ENCODE results near the gene TBCD. TPM values are rescaled to one million over a fixed set of nuclear protein-coding genes. Genes with fewer than 3 reads are reported as not detected.

Gene TBCD
- total RNA-seq, 2 experiments from 2014 or later: 71.8 to 75.3 TPM

GRCh38 chr17:82932518-82933310 lies 180.8 kb downstream of the TBCD start:
- Mint-ChIP-seq H3K9me3 (no peaks in the 10 kb centered on the region), H3K36me3 (ENCODE audit: low read depth) (peaks cover 32% of the 10 kb centered on the region), H3K27me3 (ENCODE audit: low read depth) (no peaks in the 10 kb centered on the region), H3K4me1 (ENCODE audit: low read depth) (no peaks in the 10 kb centered on the region), H3K27ac (no peak overlapping the region), H3K4me3 (no peak overlapping the region)
- CTCF ChIA-PET: interaction anchor here (0.6 kb wide), 1 partner anchor 252 kb away, joined by 3 read pairs; no protein-coding TSS in a partner anchor
- DNase-seq: no peak
- intact Hi-C loops (cut with micrococcal nuclease): no loop called here

DNA sequence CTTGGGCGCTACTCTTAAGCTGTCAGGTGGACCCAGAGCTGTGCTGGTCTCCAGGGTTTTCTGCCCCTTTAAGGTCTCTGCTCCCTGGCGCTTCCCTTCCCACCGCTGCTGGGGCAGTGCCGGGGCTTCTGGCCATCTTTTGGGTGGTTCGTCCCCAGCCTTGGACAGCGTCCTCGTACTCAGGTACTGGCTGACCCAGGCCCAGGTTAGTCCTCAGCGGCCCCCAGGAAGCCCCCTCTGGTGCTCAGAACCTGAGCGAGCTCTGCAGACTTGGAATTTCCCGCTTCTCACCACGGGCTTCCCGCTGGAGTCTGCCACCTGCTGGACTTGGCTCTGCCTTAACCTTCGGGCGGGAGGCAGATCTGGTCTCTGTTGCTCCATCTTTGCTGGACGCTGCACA lies 182.0 kb downstream of the TBCD start:
- H3K27ac Mint-ChIP-seq: no peak overlapping the region
- CTCF ChIA-PET: interaction anchor here (0.6 kb wide), 1 partner anchor 260 kb away, joined by 3 read pairs; no protein-coding TSS in a partner anchor
- H3K4me3 Mint-ChIP-seq: no peak overlapping the region
- no peaks in the 10 kb centered on the region for H3K9me3 Mint-ChIP-seq
- no peaks in the 10 kb centered on the region for H3K4me1 Mint-ChIP-seq (ENCODE audit: low read depth)
- DNase-seq: no peak
- intact Hi-C loops (cut with micrococcal nuclease): no loop called here
- no peaks in the 10 kb centered on the region for H3K27me3 Mint-ChIP-seq (ENCODE audit: low read depth)
- H3K36me3 Mint-ChIP-seq (ENCODE audit: low read depth): peaks cover 39% of the 10 kb centered on the region

- Mint-ChIP-seq H3K4me3 (no peak overlapping the region), H3K36me3 (ENCODE audit: low read depth) (peaks cover 39% of the 10 kb centered on the region), H3K27ac (no peak overlapping the region), H3K4me1 (ENCODE audit: low read depth) (no peaks in the 10 kb centered on the region), H3K27me3 (ENCODE audit: low read depth) (no peaks in the 10 kb centered on the region), H3K9me3 (no peaks in the 10 kb centered on the region)
- intact Hi-C loops (cut with micrococcal nuclease): no loop called here
- DNase-seq: no peak
- CTCF ChIA-PET: no interaction called here
Observed at GRCh38 chr17:82935966-82936767, 184.3 kb downstream of the TBCD start.

DNA sequence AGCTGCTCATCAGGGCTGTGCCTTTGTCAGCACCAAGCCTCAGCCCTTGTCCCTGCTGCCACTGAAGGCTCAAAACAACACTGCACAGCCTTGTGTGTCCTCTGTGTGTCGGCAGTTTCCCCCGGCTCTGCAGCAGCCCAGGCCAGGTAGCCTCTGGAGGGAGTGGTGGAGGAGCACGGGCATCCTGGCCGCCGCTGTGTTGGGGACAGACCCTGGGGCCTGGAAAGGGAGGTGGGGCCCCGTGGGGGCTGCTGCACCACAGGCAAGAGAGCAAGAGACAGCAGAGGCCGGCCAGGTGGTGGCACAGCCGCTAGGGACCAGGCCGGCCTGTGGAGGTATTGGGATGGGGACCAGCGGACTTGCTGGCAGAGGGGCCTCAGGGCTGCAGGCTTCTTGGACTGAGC lies 184.9 kb downstream of the TBCD start:
- Mint-ChIP-seq H3K4me3 (no peak overlapping the region), H3K27ac (no peak overlapping the region), H3K4me1 (ENCODE audit: low read depth) (no peaks in the 10 kb centered on the region), H3K9me3 (no peaks in the 10 kb centered on the region), H3K36me3 (ENCODE audit: low read depth) (peaks cover 39% of the 10 kb centered on the region), H3K27me3 (ENCODE audit: low read depth) (no peaks in the 10 kb centered on the region)
- CTCF ChIA-PET: no interaction called here
- DNase-seq: no peak
- intact Hi-C loops (cut with micrococcal nuclease): no loop called here

DNA sequence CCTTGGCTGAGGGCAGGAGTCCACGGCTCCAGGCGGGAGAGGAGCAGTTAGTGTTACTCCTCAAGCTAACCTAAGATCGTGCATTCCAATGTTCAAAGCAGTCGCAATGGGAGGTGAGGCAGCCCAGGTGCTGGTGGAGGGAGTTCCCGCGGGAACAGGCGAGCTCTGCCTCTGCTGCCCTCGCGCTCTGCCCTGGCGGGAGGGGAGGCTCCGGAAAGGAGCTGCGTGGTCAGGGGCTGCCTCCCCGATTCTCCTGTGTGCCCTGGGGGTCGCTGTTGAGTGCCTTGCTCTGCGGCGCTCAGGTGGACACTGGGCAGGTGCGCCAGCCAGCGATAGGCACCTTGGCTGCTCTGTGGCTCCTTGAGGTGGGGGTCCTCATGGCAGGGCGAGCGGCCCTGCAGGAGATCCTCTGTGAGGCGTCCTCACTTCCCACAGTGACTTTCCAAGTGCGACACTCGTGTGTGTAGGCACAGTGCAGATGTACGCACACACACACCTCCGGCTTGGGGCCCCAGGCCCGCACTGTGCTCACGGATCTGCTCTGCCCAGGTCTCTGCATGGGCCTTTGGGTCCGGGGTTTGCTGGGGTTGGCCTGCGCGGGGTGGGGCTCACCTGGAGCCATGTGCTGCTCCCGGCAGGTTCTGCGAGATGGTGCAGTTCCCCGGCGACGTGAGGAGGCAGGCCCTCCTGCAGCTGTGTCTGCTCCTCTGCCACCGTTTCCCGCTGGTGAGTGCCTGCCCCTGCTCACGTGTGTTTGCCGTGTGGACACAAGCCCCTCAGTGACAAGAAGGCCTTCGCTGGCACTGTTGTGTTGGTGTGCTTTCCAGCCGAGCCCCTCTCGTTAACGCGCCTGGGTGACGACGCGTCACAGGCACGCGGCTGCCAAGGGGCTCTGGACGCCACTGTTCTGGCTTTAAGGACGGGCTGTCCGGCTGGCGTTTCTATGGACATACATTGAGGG lies 185.8 kb downstream of the TBCD start:
- H3K36me3 Mint-ChIP-seq (ENCODE audit: low read depth): peaks cover 38% of the 10 kb centered on the region

DNA sequence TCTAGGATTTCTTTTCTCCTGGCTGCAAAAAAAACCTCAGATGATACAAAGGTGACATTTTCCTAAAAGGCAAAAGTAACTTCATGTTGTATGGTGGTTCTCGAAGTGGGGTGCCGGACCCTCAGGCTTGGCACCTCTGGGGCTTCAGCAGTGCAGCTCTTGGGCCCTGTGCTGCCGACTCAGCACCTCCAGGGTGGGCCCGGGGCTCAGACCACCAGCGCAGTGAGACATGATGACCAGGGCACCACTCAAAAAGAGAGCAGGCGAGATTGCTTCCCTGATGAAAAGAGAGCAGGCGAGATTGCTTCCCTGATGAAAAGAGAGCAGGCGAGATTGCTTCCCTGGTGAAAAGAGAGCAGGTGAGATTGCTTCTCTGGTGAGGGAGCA lies 186.6 kb downstream of the TBCD start:
- Mint-ChIP-seq H3K27me3 (ENCODE audit: low read depth) (no peaks in the 10 kb centered on the region), H3K27ac (no peak overlapping the region), H3K4me1 (ENCODE audit: low read depth) (no peaks in the 10 kb centered on the region), H3K4me3 (no peak overlapping the region), H3K9me3 (peaks cover 2% of the 10 kb centered on the region), H3K36me3 (ENCODE audit: low read depth) (peaks cover 44% of the 10 kb centered on the region)
- CTCF ChIA-PET: interaction anchor here (0.7 kb wide), 1 partner anchor 270 kb away, joined by 3 read pairs; no protein-coding TSS in a partner anchor
- no peak for DNase-seq
- intact Hi-C loops (cut with micrococcal nuclease): no loop called here

More for the DNA sequence above, 185.8 kb downstream of the TBCD start:
- Mint-ChIP-seq H3K4me3 (no peak overlapping the region), H3K27ac (no peak overlapping the region), H3K27me3 (ENCODE audit: low read depth) (no peaks in the 10 kb centered on the region), H3K9me3 (peaks cover 2% of the 10 kb centered on the region), H3K4me1 (ENCODE audit: low read depth) (no peaks in the 10 kb centered on the region)
- CTCF ChIA-PET: interaction anchor here (0.6 to 0.7 kb wide), 2 partner anchors 220 to 270 kb away, joined by 3 read pairs; no protein-coding TSS in a partner anchor
- no peak for DNase-seq
- intact Hi-C loops (cut with micrococcal nuclease): no loop called here

DNA sequence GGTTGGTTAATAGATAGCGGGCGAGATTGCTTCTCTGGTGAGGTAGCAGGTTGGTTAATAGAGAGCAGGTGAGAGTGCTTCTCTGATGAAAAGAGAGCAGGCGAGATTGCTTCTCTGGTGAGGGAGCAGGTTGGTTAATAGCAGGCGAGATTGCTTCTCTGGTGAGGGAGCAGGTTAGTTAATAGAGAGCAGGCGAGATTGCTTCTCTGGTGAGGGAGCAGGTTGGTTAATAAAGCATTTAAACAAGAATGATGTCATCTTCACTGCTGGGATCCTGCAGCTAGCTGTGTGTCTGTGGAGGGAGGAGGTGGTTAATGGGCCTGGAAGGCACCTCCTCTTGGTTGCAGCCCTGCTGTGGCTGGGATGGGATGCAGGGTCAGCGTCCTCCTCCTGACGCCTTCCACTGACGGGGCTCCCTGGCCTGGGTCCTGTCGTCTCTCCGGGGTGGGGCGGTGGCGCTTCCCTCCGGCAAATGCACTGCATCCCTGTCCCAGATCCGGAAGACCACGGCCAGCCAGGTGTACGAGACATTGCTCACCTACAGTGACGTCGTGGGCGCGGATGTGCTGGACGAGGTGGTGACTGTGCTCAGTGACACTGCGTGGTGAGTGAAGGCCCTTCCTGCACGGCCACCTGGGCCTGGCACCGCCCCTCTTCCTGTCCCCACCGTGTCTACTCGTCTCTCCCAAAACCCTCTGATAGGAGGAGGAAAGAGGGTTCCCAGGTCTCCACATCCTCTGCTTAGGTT lies 187.2 kb downstream of the TBCD start:
- no peaks in the 10 kb centered on the region for H3K27me3 Mint-ChIP-seq (ENCODE audit: low read depth)
- no peak overlapping the region for H3K4me3 Mint-ChIP-seq
- intact Hi-C loops (cut with micrococcal nuclease): no loop called here
- H3K4me1 Mint-ChIP-seq (ENCODE audit: low read depth): no peaks in the 10 kb centered on the region
- no peak overlapping the region for H3K27ac Mint-ChIP-seq
- H3K36me3 Mint-ChIP-seq (ENCODE audit: low read depth): peaks cover 49% of the 10 kb centered on the region
- no peak for DNase-seq
- H3K9me3 Mint-ChIP-seq: peaks cover 6% of the 10 kb centered on the region
- CTCF ChIA-PET: no interaction called here

DNA sequence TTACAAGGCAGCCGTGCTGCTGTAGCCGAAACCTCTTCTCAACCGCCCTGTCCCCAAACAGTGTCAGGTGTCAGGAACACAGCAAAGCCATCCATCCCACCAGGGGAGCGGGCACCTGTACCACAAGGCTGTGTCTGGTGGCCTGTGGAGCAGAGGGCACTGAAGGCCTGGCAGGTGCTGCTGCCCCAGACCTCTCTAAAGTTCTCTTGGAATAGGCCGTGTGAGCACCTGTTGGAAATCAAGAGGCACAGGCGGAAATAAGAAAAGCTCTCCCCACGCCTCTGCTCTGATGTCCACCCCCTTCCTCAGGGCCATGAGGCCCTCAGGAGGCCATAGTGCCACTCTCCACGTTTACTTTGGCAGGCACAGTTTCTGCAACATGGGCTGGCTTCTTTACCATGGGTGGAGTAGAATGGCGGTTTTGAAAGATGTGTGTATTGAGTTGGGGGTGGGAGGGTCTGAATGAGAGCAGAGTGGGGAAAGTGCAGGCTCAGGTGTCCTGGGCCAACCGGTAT lies 187.8 kb downstream of the TBCD start:
- CTCF ChIA-PET: no interaction called here
- Mint-ChIP-seq H3K4me3 (no peak overlapping the region), H3K27ac (no peak overlapping the region), H3K9me3 (peaks cover 12% of the 10 kb centered on the region), H3K4me1 (ENCODE audit: low read depth) (no peaks in the 10 kb centered on the region), H3K27me3 (ENCODE audit: low read depth) (no peaks in the 10 kb centered on the region), H3K36me3 (ENCODE audit: low read depth) (peaks cover 54% of the 10 kb centered on the region)
- intact Hi-C loops (cut with micrococcal nuclease): no loop called here
- no peak for DNase-seq

DNA sequence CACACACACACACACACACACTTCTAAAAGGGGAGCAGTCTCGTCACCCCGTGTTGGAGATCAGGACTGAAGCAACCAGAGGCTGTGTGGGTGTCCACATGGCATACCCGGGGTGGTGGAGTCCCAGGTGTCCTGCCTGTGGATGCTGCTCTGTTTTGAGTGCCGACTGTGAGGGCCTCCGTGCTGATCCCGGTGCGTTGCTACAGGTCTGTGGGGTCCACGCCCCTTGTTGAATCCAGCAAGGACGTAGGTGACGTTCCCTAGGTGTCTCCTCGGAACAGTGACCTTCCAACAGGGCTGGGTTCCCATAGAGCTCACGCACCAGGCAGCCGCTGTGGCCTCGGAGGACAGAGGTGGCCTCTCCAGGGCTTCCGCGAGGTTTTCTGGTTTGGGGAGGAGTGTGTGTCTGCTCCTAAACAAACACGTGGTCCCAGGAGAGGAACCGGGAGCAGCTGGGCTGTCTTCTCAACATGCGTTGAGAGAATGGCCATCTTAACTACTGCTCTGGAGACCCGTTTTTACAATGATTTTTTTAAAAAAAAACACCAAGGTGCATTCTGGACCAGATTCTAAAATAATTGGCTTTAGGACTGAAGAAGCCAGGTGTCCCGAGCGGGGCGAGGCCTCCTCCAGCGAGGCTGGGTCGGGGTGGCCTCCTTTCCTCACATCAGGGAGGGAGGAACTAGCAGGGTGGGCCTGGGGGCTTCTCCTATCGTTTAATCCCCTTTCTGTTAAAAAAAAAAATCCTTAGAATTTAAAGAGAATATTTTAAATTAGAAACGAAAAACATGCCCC lies 188.6 kb downstream of the TBCD start:
- Mint-ChIP-seq H3K27me3 (ENCODE audit: low read depth) (no peaks in the 10 kb centered on the region), H3K4me3 (no peak overlapping the region), H3K27ac (no peak overlapping the region), H3K4me1 (ENCODE audit: low read depth) (no peaks in the 10 kb centered on the region), H3K9me3 (peaks cover 20% of the 10 kb centered on the region), H3K36me3 (ENCODE audit: low read depth) (peaks cover 59% of the 10 kb centered on the region)
- no peak for DNase-seq
- CTCF ChIA-PET: interaction anchor here (0.6 kb wide), 1 partner anchor 68 kb away, joined by 3 read pairs; no protein-coding TSS in a partner anchor
- intact Hi-C loops (cut with micrococcal nuclease): no loop called here

- CTCF ChIA-PET: interaction anchor here (0.6 kb wide), 1 partner anchor 69 kb away, joined by 3 read pairs; no protein-coding TSS in a partner anchor
- Mint-ChIP-seq H3K4me1 (ENCODE audit: low read depth) (no peaks in the 10 kb centered on the region), H3K36me3 (ENCODE audit: low read depth) (peaks cover 64% of the 10 kb centered on the region), H3K27ac (no peak overlapping the region), H3K9me3 (peaks cover 28% of the 10 kb centered on the region), H3K4me3 (no peak overlapping the region), H3K27me3 (ENCODE audit: low read depth) (no peaks in the 10 kb centered on the region)
- intact Hi-C loops (cut with micrococcal nuclease): no loop called here
- no peak for DNase-seq
Observed at GRCh38 chr17:82941021-82942001, 189.4 kb downstream of the TBCD start.
